Frontal cortex (tissue), 4 donors: Measurements from ENCODE around the gene CCDC70. TPM values are rescaled to one million over a fixed set of nuclear protein-coding genes. Genes with fewer than 3 reads are reported as not detected.
A peak's percentile ranks its signal among the peaks of the same experiment; 100 is the strongest.
"Not testable (repeated sequence)": the region's sequence is repeated elsewhere in the genome, so short reads cannot be mapped to it uniquely, and the experiment has no call there.

Experiments used
- DNase-seq, 2 donors: peaks; one replicate each; pipeline ENCODE4 v3.0.0; 2012; ENCODE audit warnings: low spot score in 2 of 2
- FAIRE-seq: peaks from 2 replicates; lab custom pipeline; 2012; peaks lifted over from hg19 to GRCh38; lab: Jason Lieb, UNC
- total RNA-seq: library from RNA; depleted of rRNA; stranded (reverse); fragments of >200 nt; gene quantifications from one replicate; pipeline ENCODE4 v1.2.3, GENCODE V29; 2014
- donor health status: control.
- donor health status: control.
- donor health status: control.

The CCDC70 gene
- total RNA-seq, 1 donor from 2014 or later, result not detected

DNA sequence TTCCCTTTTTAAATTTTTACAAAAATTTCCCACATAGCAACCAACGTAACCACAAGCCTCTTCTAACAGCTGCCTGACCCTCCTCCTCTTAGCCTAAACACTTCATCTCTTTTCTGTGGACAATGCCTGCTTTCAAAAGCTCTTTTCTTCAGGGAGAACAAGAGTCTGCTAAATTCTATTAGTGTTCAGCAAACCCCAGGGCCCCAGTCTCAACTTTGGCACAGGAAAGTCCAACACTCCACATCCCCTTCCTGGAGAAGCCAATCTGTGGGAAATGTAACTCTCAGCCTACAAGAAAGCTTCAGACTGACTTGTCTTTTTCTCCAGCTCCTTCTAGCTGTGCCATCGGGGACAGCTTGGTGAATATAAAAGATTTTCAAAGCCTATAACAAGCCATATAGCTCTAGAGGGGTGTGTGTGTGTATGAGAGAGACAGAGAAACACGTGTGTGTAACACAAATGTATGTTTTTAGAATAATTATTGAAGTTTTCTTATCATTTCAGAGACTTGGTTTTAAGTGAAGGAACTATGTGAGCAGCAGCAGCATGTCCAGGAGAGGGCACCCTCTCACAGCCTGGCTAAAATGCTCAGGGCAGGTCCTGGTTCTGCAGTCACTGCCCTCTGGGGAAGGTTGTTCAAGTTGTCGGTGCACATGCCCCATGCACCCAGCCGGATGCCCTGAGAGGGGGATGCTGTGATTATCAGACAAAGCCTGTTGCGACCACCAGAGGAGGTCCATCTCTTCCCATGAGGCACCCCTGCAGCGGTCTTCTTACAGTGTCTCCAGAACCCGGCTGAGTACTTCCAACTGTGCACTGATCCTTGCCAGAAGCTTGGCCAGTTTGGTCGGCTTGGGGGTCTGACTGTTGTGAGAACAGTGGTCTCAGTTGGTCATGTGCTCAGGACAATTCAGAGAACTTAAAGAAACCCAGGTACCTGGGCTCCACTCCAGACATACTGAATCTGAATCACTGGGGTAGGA, 34.4 kb downstream of the CCDC70 start:
- no peak for FAIRE-seq

DNA sequence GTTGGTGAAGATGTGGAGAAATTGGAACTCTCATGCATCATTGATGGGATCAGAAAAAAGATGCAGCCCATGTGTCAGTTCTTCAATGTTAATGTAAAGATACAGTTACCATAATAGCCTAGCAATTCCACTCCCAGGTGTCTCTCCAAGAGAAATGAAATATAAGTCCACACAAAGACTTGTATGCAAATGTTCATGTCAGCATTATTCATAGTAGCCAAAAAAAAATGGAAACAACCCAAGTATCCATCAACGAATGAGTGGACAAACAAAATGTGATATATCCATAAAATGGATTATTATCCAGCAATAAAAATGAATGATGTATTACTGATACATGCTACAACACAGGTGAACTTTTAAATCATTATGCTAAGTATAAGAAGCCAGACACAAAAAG, 38.7 kb downstream of the CCDC70 start:
- FAIRE-seq (no peak), DNase-seq (no peak)

More for the DNA sequence above, 34.4 kb downstream of the CCDC70 start:
- peak; percentile 35 to 65 for DNase-seq

- FAIRE-seq (no peak), DNase-seq (no peak)
These were observed 41.0 kb downstream of the CCDC70 start for GRCh38 chr13:51902776-51903175.

- FAIRE-seq, result no peak
These were observed 44.0 kb downstream of the CCDC70 start for GRCh38 chr13:51905787-51906186.

DNA sequence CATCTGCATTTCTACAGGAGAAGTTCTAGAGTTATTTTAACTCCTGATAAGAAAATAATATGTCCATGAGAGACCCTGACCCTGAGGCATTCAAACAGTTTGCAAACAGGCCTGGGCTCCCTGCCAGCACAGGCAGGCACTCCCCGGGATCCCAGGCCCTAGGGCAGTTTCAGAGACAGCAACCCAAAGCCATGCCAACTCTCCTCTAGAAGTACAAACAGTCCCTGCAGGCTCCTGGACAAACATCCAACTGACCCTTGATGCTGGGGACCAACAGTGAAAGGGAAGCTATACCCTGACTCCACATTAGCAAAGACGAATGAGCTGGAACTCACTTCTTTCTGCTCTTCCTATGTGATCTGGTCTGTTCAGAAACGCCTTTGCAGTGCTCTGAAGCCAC, 44.8 kb downstream of the CCDC70 start:
- FAIRE-seq (no peak), DNase-seq (no peak)

More at GRCh38 chr13:51905787-51906186, 44.0 kb downstream of the CCDC70 start:
- no peak for DNase-seq

GRCh38 chr13:51907040-51907732, 45.4 kb downstream of the CCDC70 start:
- DNase-seq, result no peak
- FAIRE-seq, result no peak

DNA sequence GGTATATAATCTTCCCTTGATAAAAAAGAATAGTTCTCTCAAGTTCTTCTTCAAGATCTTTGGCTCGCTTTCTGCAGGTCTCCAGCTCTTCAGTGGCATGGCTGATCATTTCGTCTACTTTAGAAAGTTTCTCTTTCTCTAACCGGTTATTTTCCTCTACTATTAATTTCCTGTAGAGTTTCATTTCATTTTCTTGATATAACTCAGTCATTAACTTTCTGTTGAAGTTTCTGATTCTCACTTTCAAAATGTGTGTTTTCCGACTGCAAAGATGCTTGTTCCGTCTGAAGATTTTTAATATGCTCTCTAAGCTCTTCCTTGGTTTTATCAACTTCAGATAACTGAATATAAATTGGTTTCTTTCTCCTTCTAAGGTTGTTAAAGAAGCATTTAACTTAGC, 47.5 kb downstream of the CCDC70 start:
- DNase-seq, FAIRE-seq: not testable (repeated sequence)

- FAIRE-seq, result no peak
- DNase-seq, result no peak
These were observed 48.7 kb downstream of the CCDC70 start for GRCh38 chr13:51910508-51910907.

DNA sequence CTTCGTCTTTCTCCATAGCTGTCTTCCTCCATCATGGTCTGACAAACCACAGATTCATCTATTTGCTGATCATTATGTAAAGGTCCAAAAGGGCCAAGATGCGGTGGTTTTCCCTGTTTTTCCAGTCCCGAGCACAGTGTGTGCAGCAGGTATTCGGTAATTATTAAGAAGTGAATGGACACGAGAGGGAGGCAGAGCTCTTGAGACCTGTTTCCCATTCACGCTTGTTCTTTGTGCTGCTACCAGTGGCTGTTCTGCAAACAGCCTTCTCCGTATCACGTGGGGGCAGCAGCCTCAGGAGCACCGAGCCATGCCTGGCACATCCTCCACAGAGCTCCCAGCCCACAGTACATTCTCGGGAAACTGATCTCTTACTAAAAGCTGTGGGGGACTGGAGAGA, 50.3 kb downstream of the CCDC70 start:
- FAIRE-seq (no peak), DNase-seq (peak; percentile 42 to 64)

- DNase-seq, result no peak
- FAIRE-seq, result no peak
These were observed 50.9 kb downstream of the CCDC70 start for GRCh38 chr13:51912511-51913225.

GRCh38 chr13:51913421-51914136, 51.8 kb downstream of the CCDC70 start:
- DNase-seq (peak in 1 of 2 donors; percentile 21), FAIRE-seq (no peak)

- no peak for FAIRE-seq
- DNase-seq, result no peak
These were observed 52.3 kb downstream of the CCDC70 start for GRCh38 chr13:51914137-51914493.

Other genes starting within 250 kb of the CCDC70 start
- gene DHRS12, start 57.8 kb upstream of the CCDC70 start, total RNA-seq, result 7.3 TPM
- gene TMEM272, start 16.8 kb upstream of the CCDC70 start, total RNA-seq, result 1.6 TPM
- 7.3 TPM for gene ATP7B, start 149.5 kb downstream of the CCDC70 start, total RNA-seq
- gene ALG11, start 150.4 kb downstream of the CCDC70 start, total RNA-seq, result 20.8 TPM
- gene UTP14C, start 162.7 kb downstream of the CCDC70 start, total RNA-seq, result 22.8 TPM